Medulla oblongata (tissue), 1 donor: ENCODE data around the gene BCAT1.
A peak's percentile ranks its signal among the peaks of the same experiment; 100 is the strongest.
"Not testable (repeated sequence)": the region's sequence is repeated elsewhere in the genome, so short reads cannot be mapped to it uniquely, and the experiment has no call there.

Source experiments
- DNase-seq: peaks from one replicate; pipeline ENCODE4 v3.0.0-alpha.2; 2015; ENCODE audit errors: extremely low spot score

BCAT1 gene

DNA sequence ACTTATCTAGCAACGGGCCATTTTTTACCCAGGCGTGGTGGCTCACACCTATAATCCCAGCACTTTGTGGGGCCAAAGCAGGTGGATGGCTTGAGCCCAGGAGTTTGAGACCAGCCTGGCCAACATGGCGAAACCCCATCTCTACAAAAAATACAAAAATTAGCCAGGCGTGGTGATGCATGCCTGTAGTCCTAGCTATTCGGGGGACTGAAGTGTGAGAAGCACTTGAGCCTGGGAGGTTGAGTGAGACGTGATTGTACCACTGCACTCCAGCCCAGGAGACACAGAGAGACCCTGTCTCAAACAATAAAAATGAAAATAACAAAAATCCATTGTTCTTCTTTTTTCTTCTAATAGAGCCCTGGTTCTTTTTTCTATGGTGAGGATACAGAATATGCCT, 7.5 kb upstream of the BCAT1 start:
- DNase-seq: not testable (repeated sequence)

DNA sequence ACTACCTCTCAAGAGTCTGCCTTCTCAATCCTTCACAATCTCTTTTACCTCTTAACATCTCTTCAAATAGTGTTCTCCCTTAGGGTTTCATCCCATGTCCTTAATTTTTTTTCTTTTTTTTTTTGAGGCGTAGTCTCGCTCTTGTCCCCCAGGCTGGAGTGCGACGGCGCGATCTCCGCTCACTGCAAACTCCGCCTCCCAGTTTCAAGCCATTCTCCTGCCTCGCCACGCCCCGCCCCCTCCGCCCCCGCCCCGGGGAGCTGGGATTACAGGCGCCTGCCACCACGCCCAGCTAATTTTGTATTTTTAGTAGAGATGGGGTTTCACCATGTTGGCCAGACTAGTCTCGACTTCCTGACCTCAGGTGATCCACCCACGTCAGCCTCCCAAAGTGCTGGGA, 7.0 kb upstream of the BCAT1 start:
- DNase-seq: no peak

DNA sequence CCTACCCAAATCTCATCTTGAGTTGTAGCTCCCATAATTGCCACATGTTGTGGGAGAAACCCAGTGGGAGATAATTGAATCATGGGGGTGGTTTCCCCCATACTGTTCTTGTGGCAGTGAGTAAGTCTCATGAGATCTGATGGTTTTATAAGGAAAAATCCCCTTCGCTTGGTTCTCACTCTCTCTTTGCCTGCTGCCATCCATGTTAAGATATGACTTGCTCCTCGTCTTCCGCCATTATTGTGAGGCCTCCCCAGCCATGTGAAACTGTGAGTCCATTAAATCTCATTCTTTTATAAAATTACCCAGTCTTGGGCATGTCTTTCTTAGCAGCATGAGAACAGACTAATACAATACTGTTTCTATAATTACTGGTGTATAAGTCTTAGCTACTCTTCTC, 6.5 kb upstream of the BCAT1 start:
- no peak for DNase-seq

- no peak for DNase-seq
Measured at GRCh38 chr12:24954261-24954660, 5.4 kb upstream of the BCAT1 start.

DNA sequence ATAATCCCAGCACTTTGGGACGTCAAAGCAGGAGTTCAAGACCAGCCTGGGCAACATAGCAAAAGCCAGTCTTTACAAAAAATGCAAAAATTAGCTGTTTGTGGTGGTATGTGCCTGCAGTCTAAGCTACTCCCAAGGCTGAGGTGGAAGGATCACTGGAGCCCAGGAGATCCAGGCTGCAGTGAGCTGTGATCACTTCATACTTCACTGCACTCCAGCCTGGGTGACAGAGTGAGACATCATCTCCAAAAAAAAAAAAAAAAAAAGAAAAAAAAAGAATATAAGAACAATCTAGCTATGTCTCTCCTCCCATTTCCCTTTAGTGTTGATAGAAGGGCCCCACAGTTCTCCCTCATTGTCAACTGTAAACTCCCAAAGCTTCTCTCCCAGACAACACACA, 3.5 kb upstream of the BCAT1 start:
- no peak for DNase-seq

- no peak for DNase-seq
Measured at GRCh38 chr12:24950231-24950834, 1.4 kb upstream of the BCAT1 start.

- peak; percentile 33 for DNase-seq
Measured at GRCh38 chr12:24948420-24948756, 513 bp downstream of the BCAT1 start.

GRCh38 chr12:24947541-24948419, 1.1 kb downstream of the BCAT1 start:
- DNase-seq: no peak

- DNase-seq: peak; percentile 58
Measured at GRCh38 chr12:24945845-24946244, 3.1 kb downstream of the BCAT1 start.

GRCh38 chr12:24945039-24945438, 3.9 kb downstream of the BCAT1 start:
- no peak for DNase-seq

- DNase-seq: no peak
Measured at GRCh38 chr12:24944601-24944975, 4.3 kb downstream of the BCAT1 start.

DNA sequence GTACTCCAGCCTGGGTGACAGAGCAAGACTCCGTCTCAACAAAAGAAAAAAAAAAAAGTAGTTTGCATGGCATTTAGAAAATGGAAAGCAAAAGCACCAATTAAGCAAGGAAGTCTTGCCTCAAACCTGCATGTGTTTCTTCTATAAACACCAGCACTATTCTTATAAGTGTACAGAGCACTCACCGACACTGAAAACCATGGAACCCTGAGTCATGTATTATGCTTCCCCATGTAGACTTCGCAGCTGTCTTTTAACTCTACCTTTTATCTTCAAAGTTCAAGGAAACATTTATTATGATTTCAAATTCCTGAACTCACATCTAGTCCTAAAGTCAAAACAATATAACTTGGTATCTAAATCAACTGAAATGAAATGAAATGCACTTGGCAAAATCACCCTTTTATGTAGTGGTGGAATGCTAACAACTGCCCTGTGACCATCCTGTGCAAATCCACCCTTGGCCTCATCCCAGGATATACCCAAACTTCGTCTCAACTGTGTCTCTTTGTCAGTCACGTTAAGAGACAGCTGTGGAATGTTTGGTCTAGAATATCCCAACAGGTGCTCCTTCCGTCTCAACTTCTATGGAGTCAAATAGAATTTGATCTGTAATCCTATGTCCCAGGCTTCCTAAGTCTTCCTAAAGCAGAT, 4.8 kb downstream of the BCAT1 start:
- DNase-seq: no peak

- DNase-seq: no peak
Measured at GRCh38 chr12:24940157-24940556, 8.7 kb downstream of the BCAT1 start.

DNA sequence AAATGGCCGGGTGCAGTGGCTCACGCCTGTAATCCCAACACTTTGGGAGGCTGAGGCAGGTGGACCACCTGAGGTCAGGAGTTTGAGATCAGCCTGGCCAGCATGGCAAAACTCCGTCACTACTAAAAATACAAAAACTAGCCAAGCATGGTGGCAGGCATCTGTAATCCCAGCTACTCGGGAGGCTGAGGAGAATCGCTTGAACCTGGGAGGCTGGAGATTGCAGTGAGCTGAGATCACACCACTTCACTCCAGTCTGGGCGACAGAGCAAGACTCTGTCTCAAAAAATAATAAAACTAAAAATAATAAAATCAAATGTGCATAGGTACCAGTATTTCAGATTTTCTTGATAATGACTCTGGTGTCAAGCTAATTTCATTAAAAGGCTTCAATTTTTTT, 9.3 kb downstream of the BCAT1 start:
- not testable (repeated sequence) for DNase-seq

- no peak for DNase-seq
Measured at GRCh38 chr12:24938341-24938740, 10.6 kb downstream of the BCAT1 start.

GRCh38 chr12:24937553-24938244, 11.2 kb downstream of the BCAT1 start:
- DNase-seq: no peak

DNA sequence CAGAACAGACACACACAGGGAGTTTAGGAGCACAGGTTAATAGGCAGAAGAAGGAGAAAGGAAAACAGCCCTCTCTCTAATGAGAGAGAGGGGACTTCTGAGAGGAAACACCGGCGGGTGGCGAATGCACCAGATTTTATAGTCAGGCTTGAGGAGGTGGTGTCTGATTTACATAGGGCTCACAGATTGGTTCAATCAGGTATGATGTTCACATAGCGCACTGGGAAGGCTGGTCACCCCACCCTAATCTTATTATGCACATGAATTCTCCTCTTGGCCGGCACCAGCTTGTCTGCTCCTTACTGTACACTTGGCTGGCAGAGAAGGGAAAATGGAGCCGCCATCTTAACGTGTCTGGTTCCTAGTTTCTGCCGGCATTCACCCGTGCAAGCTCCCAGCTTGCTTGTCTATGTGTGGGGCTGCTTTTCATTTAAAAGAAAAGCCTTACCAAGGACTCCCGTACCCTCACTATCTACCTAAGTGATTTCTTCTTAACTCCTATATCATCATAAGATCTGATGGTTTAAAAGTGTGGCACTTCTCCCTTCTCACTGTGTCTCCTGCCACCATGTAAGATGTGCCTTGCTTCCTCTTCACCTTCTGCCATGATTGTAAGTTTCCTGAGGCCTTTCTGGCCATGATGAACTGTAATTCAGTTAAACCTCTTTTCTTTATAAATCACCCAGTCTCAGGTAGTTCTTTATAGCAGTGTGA, 15.1 kb downstream of the BCAT1 start:
- DNase-seq: no peak

GRCh38 chr12:24931666-24932405, 17.1 kb downstream of the BCAT1 start:
- DNase-seq: peak; percentile 77

GRCh38 chr12:24929953-24930352, 18.9 kb downstream of the BCAT1 start:
- DNase-seq: no peak

- not testable (repeated sequence) for DNase-seq
Measured at GRCh38 chr12:24928533-24929306, 20.2 kb downstream of the BCAT1 start.
